Measurements from ENCODE around the gene PITPNC1. TPM values are rescaled to one million over a fixed set of nuclear protein-coding genes. Genes with fewer than 3 reads are reported as not detected.

The PITPNC1 gene
- total RNA-seq, 6 donors from 2014 or later, result 8.5 to 23.3 (median 13.7) TPM

GRCh38 chr17:67482764-67483163 lies 105.7 kb downstream of the PITPNC1 start:
- TF ChIP-seq CTCF (IDR thresholded peaks at IDR 0.05) (no peak), EP300 (IDR thresholded peaks at IDR 0.05) (no peak), POLR2A (IDR thresholded peaks at IDR 0.05) (no peak), POLR2AphosphoS5 (IDR thresholded peaks at IDR 0.05) (no peak)
- Histone ChIP-seq H3K4me1 (peaks cover 0 to 7% (median under 1%) of the 10 kb centered on the region in 4 donors), H3K36me3 (peaks cover 0 to 3% (median 0%) of the 10 kb centered on the region in 4 donors), H3K9me3 (no peaks in the 10 kb centered on the region), H3K27ac (no peak overlapping the region), H3K27me3 (no peaks in the 10 kb centered on the region), H3K4me3 (no peak overlapping the region)
- ATAC-seq (ENCODE audit: low FRiP score in 2 of 2) (no peak), DNase-seq (no peak)
- WGBS, 2 donors, result 91% methylated on average over 3 of the region's 3 CpGs

DNA sequence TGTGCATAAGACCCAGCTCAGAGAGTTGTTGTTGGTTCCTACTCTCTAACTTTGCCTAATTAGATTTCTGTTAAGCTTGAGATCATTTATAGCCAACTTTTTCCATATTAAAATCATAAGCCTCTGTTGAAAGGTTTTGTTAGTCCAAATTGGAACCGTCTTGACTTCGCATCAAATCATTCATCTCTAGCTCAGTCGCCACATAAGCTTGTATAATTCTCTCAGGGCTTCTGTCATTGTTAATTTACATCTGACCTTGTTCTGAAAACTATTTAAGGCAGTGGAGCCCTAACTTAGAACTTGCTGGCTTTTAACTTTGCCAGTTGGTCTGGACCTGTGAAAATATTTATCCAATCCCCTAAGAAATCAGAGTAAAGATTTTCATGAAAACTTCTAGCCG lies 107.2 kb downstream of the PITPNC1 start:
- no peak for TF ChIP-seq POLR2A (IDR thresholded peaks at IDR 0.05)
- TF ChIP-seq CTCF (IDR thresholded peaks at IDR 0.05), result no peak
- TF ChIP-seq POLR2AphosphoS5 (IDR thresholded peaks at IDR 0.05), result no peak
- no peak for TF ChIP-seq EP300 (IDR thresholded peaks at IDR 0.05)
- Histone ChIP-seq H3K4me1 (peaks cover 0 to 3% (median 0%) of the 10 kb centered on the region in 4 donors), H3K4me3 (no peak overlapping the region), H3K27me3 (no peaks in the 10 kb centered on the region), H3K36me3 (peaks cover 0 to 3% (median 0%) of the 10 kb centered on the region in 4 donors), H3K9me3 (no peaks in the 10 kb centered on the region), H3K27ac (no peak overlapping the region)
- DNase-seq (no peak), ATAC-seq (ENCODE audit: low FRiP score in 2 of 2) (no peak)
- 95 to 96% methylated on average over 4 of the region's 4 CpGs for WGBS, 2 donors

DNA sequence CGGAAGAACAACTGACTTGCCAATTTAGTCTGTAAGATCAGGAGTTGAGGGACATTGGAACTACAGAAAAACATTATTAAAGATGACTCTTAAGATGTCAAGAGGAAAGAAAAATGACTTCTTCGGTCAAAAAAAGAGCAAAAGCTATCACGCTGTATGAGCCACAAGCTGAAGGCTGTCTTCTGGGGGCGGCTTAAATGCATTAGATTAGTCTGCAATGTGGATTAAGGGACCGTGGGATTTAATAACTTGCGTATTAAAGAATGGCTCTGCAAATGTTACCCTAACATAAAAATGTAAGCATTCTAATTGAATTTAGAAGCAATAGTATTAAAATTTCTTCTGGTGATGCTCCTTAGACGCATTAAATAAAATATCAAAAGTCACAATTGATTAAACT lies 108.6 kb downstream of the PITPNC1 start:
- 94 to 95% methylated on average over 7 of the region's 7 CpGs for WGBS, 2 donors
- H3K9me3 ChIP-seq, result no peaks in the 10 kb centered on the region
- H3K4me3 ChIP-seq, result no peak overlapping the region
- H3K4me1 ChIP-seq, result peaks cover 3 to 7% (median 5%) of the 10 kb centered on the region in 4 donors
- H3K36me3 ChIP-seq, result peaks cover 0 to 3% (median 0%) of the 10 kb centered on the region in 4 donors
- TF ChIP-seq POLR2AphosphoS5 (IDR thresholded peaks at IDR 0.05), result no peak
- no peaks in the 10 kb centered on the region for H3K27me3 ChIP-seq
- no peak overlapping the region for H3K27ac ChIP-seq
- no peak for ATAC-seq (ENCODE audit: low FRiP score in 2 of 2)
- no peak for DNase-seq

- ATAC-seq (ENCODE audit: low FRiP score in 2 of 2) (no peak), DNase-seq (no peak)
- H3K27me3 ChIP-seq, result no peaks in the 10 kb centered on the region
- H3K4me3 ChIP-seq, result no peak overlapping the region
- no peak overlapping the region for H3K27ac ChIP-seq
- TF ChIP-seq POLR2A (IDR thresholded peaks at IDR 0.05) (no peak), CTCF (IDR thresholded peaks at IDR 0.05) (no peak), POLR2AphosphoS5 (IDR thresholded peaks at IDR 0.05) (no peak), EP300 (IDR thresholded peaks at IDR 0.05) (no peak)
- H3K36me3 ChIP-seq, result no peaks in the 10 kb centered on the region
- H3K9me3 ChIP-seq, result no peaks in the 10 kb centered on the region
- H3K4me1 ChIP-seq, result peaks cover 9 to 19% (median 17%) of the 10 kb centered on the region in 4 donors
- WGBS, 2 donors, result 87 to 93% methylated on average over 7 of the region's 7 CpGs
Observed at GRCh38 chr17:67487506-67487905, 110.4 kb downstream of the PITPNC1 start.

DNA sequence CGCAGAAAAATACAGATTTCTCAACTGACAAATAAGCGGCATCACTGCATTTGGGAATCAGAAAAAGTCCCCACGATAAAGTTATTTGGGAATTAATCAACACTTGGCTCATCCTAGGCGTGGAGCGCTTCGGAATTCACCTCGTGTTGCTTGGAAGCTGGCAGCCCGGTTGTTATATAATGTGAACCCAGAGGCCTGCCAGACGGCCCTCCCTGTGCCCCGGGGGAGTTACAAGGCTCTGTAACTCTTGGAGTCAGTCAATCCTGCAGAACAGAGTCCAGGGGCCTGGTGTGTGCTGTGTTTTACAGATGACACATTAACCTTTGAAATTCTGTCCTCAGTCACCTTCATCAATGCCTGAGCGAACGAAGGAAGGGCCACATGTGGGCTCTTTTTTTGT lies 111.1 kb downstream of the PITPNC1 start:
- no peaks in the 10 kb centered on the region for H3K36me3 ChIP-seq
- no peak for DNase-seq
- no peaks in the 10 kb centered on the region for H3K9me3 ChIP-seq
- TF ChIP-seq CTCF (IDR thresholded peaks at IDR 0.05) (no peak), POLR2AphosphoS5 (IDR thresholded peaks at IDR 0.05) (no peak), EP300 (IDR thresholded peaks at IDR 0.05) (no peak), POLR2A (IDR thresholded peaks at IDR 0.05) (no peak)
- no peak overlapping the region for H3K27ac ChIP-seq
- peaks cover 9 to 19% (median 17%) of the 10 kb centered on the region in 4 donors for H3K4me1 ChIP-seq
- 84 to 86% methylated on average over 10 to 12 of the region's 12 CpGs for WGBS, 2 donors
- no peak overlapping the region for H3K4me3 ChIP-seq
- peak in 1 of 2 donors; percentile 49 for ATAC-seq (ENCODE audit: low FRiP score in 2 of 2)
- H3K27me3 ChIP-seq, result no peaks in the 10 kb centered on the region

Data from upper lobe of left lung (tissue), 6 donors.